H1 (cell line): ENCODE data around the gene EIF4A2. TPM values are rescaled to one million over a fixed set of nuclear protein-coding genes. Genes with fewer than 3 reads are reported as not detected.

Experiments used
- CTCF ChIA-PET: fragments of 300-600 bp; sonication (Branson Sonifier 250); formaldehyde crosslinking; loops from one replicate; lab custom pipeline; 2021; ENCODE audit not compliant: partially characterized antibody; lab: Charles Lee
- POLR2A ChIA-PET: fragments of 300-600 bp; sonication (Branson Sonifier 250); formaldehyde crosslinking; loops from one replicate; lab custom pipeline; 2021; ENCODE audit warnings: inconsistent platforms; ENCODE audit not compliant: partially characterized antibody; lab: Charles Lee
- DNase-seq, 2 experiments: peaks; one replicate each; pipeline versions ENCODE4 v3.0.0 to v3.0.0-alpha.2; 2010 to 2022; ENCODE audit warnings: low spot score in 2 of 2, low read depth in 1 of 2, mixed read lengths in 1 of 2
- FAIRE-seq: peaks from 2 replicates; lab custom pipeline; 2011; peaks lifted over from hg19 to GRCh38; lab: Jason Lieb, UNC
- H2AFZ ChIP-seq: 2 replicates; pipeline ENCODE4 v1.8.1; 2012; ENCODE audit warnings: low read length, inconsistent platforms
- H2AK5ac ChIP-seq: 2 replicates; pipeline ENCODE4 v1.6.1; 2013; ENCODE audit warnings: low read depth, low read length
- H2BK120ac ChIP-seq: replicated peaks from 2 replicates; pipeline ENCODE3; 2013; ENCODE audit warnings: low read depth, low read length, inconsistent platforms
- H2BK12ac ChIP-seq: 2 replicates; pipeline ENCODE4 v1.6.1; 2013; ENCODE audit warnings: low read depth, low read length
- H2BK15ac ChIP-seq: 2 replicates; pipeline ENCODE4 v1.6.1; 2013; ENCODE audit warnings: low read length
- H2BK20ac ChIP-seq: 2 replicates; pipeline ENCODE4 v1.6.1; 2013; ENCODE audit warnings: low read length
- H2BK5ac ChIP-seq: 2 replicates; pipeline ENCODE4 v1.6.1; 2013; ENCODE audit warnings: low read depth, low read length
- H3K14ac ChIP-seq: 2 replicates; pipeline ENCODE4 v1.6.1; 2013; ENCODE audit warnings: inconsistent platforms; ENCODE audit not compliant: insufficient read length
- H3K18ac ChIP-seq: 2 replicates; pipeline ENCODE4 v1.6.1; 2013; ENCODE audit warnings: low read length; ENCODE audit errors: extremely low read depth
- H3K23ac ChIP-seq: 2 replicates; pipeline ENCODE4 v1.6.1; 2013; ENCODE audit warnings: inconsistent platforms; ENCODE audit not compliant: insufficient read length
- H3K23me2 ChIP-seq: 2 replicates; pipeline ENCODE4 v1.6.1; 2013; ENCODE audit warnings: low read depth, low read length
- H3K27ac ChIP-seq: 2 replicates; pipeline ENCODE4 v1.6.1; 2011; ENCODE audit warnings: low read depth, low read length, inconsistent platforms
- H3K27me3 ChIP-seq, 4 experiments: replicated peaks in 1 of 4; 1 replicate in 1 of 4; 2 replicates in 3 of 4; pipeline versions ENCODE4 v1.6.1 to v1.8.1; 2011 to 2013; ENCODE audit warnings: low read length in 3 of 4, mild to moderate bottlenecking in 3 of 4, inconsistent platforms in 2 of 4, mixed read lengths in 2 of 4, moderate library complexity in 1 of 4; ENCODE audit not compliant: control insufficient read depth in 3 of 4, insufficient read depth in 3 of 4; ENCODE audit errors: extremely low read depth in 1 of 4
- H3K36me3 ChIP-seq, 4 experiments: 2 replicates each; pipeline versions ENCODE4 v1.6.1 to v1.8.1; 2011 to 2013; ENCODE audit warnings: mild to moderate bottlenecking in 4 of 4, low read length in 3 of 4, moderate library complexity in 2 of 4, control low read depth in 1 of 4, inconsistent platforms in 1 of 4; ENCODE audit not compliant: insufficient read depth in 4 of 4, control insufficient read depth in 2 of 4
- H3K4ac ChIP-seq: replicated peaks from 2 replicates; pipeline ENCODE3; 2013; ENCODE audit warnings: low read length, low read depth, mixed read lengths, inconsistent platforms; ENCODE audit not compliant: insufficient read length
- H3K4me1 ChIP-seq, 4 experiments: replicated peaks in 1 of 4; 1 replicate in 1 of 4; 2 replicates in 3 of 4; pipeline versions ENCODE4 v1.6.1 to v1.8.1; 2011 to 2013; ENCODE audit warnings: low read length in 3 of 4, inconsistent platforms in 2 of 4, mixed read lengths in 1 of 4; ENCODE audit not compliant: insufficient read depth in 4 of 4, control insufficient read depth in 3 of 4
- H3K4me2 ChIP-seq, 2 experiments: 2 replicates each; pipeline versions ENCODE4 v1.6.1 to v1.8.1; 2011 to 2013; ENCODE audit warnings: low read depth in 2 of 2, low read length in 2 of 2, control low read depth in 1 of 2, inconsistent platforms in 1 of 2, mild to moderate bottlenecking in 1 of 2; ENCODE audit not compliant: insufficient read depth in 1 of 2
- H3K4me3 ChIP-seq, 4 experiments: fragments of 200-600, 300-600 bp in 1 of 4; sonication (generic), shearing (Covaris generic), sonication (Bioruptor Twin) in 1 of 4; 2 replicates each; pipeline versions ENCODE4 v1.5.1 to v1.8.1; 2011 to 2016; ENCODE audit warnings: low read length in 4 of 4, low read depth in 3 of 4, control low read depth in 2 of 4, inconsistent platforms in 2 of 4, mild to moderate bottlenecking in 2 of 4, mixed read lengths in 1 of 4, moderate library complexity in 1 of 4; ENCODE audit not compliant: insufficient read depth in 2 of 4; ENCODE audit errors: extremely low read depth in 1 of 4
- H3K56ac ChIP-seq: replicated peaks from 2 replicates; pipeline ENCODE3; 2013; ENCODE audit warnings: low read depth, mild to moderate bottlenecking, mixed read lengths, low read length, inconsistent platforms; ENCODE audit not compliant: insufficient read length
- H3K79me1 ChIP-seq: 2 replicates; pipeline ENCODE4 v1.6.1; 2013; ENCODE audit warnings: low read depth, low read length, control low read depth
- H3K79me2 ChIP-seq, 2 experiments: 2 replicates each; pipeline versions ENCODE4 v1.6.1 to v1.8.1; 2012 to 2013; ENCODE audit warnings: low read length in 2 of 2, mild to moderate bottlenecking in 2 of 2, inconsistent platforms in 1 of 2; ENCODE audit not compliant: insufficient read depth in 2 of 2, control insufficient read depth in 1 of 2
- H3K9ac ChIP-seq, 4 experiments: replicated peaks in 1 of 4; 1 replicate in 1 of 4; 2 replicates in 3 of 4; pipeline versions ENCODE4 v1.6.1 to v1.8.1; 2011 to 2013; ENCODE audit warnings: low read depth in 3 of 4, low read length in 3 of 4, control low read depth in 2 of 4, mild to moderate bottlenecking in 2 of 4, moderate library complexity in 2 of 4, inconsistent platforms in 1 of 4; ENCODE audit errors: extremely low read depth in 1 of 4
- H3K9me3 ChIP-seq, 2 experiments: 2 replicates each; pipeline versions ENCODE4 v1.6.1 to v1.8.1; 2012 to 2013; ENCODE audit warnings: mild to moderate bottlenecking in 2 of 2, moderate library complexity in 2 of 2, control low read depth in 1 of 2, inconsistent platforms in 1 of 2, low read depth in 1 of 2, low read length in 1 of 2, mixed read lengths in 1 of 2; ENCODE audit not compliant: insufficient read depth in 2 of 2
- H4K20me1 ChIP-seq, 2 experiments: replicated peaks in 1 of 2; 2 replicates each; pipeline versions ENCODE3 to v1.8.1; 2011 to 2013; ENCODE audit warnings: inconsistent platforms in 2 of 2, low read length in 2 of 2, mild to moderate bottlenecking in 1 of 2; ENCODE audit not compliant: insufficient read depth in 2 of 2, control insufficient read depth in 1 of 2
- H4K5ac ChIP-seq: 2 replicates; pipeline ENCODE4 v1.6.1; 2013; ENCODE audit warnings: low read length, low read depth, mixed read lengths, inconsistent platforms; ENCODE audit not compliant: insufficient read length
- H4K8ac ChIP-seq: 2 replicates; pipeline ENCODE4 v1.8.0; 2013; ENCODE audit warnings: mild to moderate bottlenecking, moderate library complexity, low read length, inconsistent platforms; ENCODE audit not compliant: insufficient read depth; ENCODE audit errors: extremely low read depth
- H4K91ac ChIP-seq: replicated peaks from 2 replicates; pipeline ENCODE3; 2013; ENCODE audit warnings: low read length, mixed read lengths, inconsistent platforms; ENCODE audit not compliant: insufficient read length
- BCL11A ChIP-seq, 2 experiments: IDR thresholded peaks; one replicate each; pipeline ENCODE4 v1.6.1; 2011; ENCODE audit warnings: low read depth in 2 of 2, low read length in 2 of 2, mild to moderate bottlenecking in 2 of 2
- BRCA1 ChIP-seq: IDR thresholded peaks from 2 replicates; pipeline ENCODE4 v1.6.1; 2012; ENCODE audit warnings: low read depth, low read length, improper control_type of control experiment
- CBX5 ChIP-seq: fragments of 300-800, 300-1000 bp; sonication (generic); IDR thresholded peaks from 2 replicates; pipeline ENCODE4 v1.7.1; 2016; ENCODE audit warnings: antibody characterized with exemption, low read length, low read depth
- CHD1 ChIP-seq: IDR thresholded peaks from 2 replicates; pipeline ENCODE4 v1.6.1; 2012; ENCODE audit warnings: low read depth, low read length, improper control_type of control experiment
- CHD2 ChIP-seq: IDR thresholded peaks from 2 replicates; pipeline ENCODE4 v1.6.1; 2012; ENCODE audit warnings: low read length, improper control_type of control experiment
- EP300 ChIP-seq, 2 experiments: IDR thresholded peaks; 1 replicate in 1 of 2; 2 replicates in 1 of 2; pipeline ENCODE4 v1.6.1; 2011 to 2012; ENCODE audit warnings: low read depth in 2 of 2, low read length in 2 of 2, mild to moderate bottlenecking in 2 of 2, borderline replicate concordance in 1 of 2, inconsistent platforms in 1 of 2, moderate library complexity in 1 of 2
- EZH2 ChIP-seq: fragments of 200-600 bp; sonication (generic); IDR thresholded peaks from 2 replicates; pipeline ENCODE4 v1.7.1; 2012; ENCODE audit warnings: low read depth, mild to moderate bottlenecking, moderate library complexity, low read length, inconsistent platforms; ENCODE audit not compliant: severe bottlenecking
- FOSL1 ChIP-seq: IDR thresholded peaks from 2 replicates; pipeline ENCODE4 v1.6.1; 2011; ENCODE audit warnings: mild to moderate bottlenecking, low read depth, low read length, moderate library complexity; ENCODE audit not compliant: insufficient read depth
- KDM5A ChIP-seq: fragments of 200-600 bp; IDR thresholded peaks from 2 replicates; pipeline ENCODE4 v1.7.1; 2012; ENCODE audit warnings: mild to moderate bottlenecking, low read length, inconsistent platforms, mixed read lengths
- PHF8 ChIP-seq: fragments of 200-600 bp; sonication (generic); conservative IDR thresholded peaks from 2 replicates; pipeline ENCODE4 v1.7.1; 2012; ENCODE audit warnings: low read depth, mild to moderate bottlenecking, inconsistent platforms, low read length, moderate library complexity
- RFX5 ChIP-seq: IDR thresholded peaks from 2 replicates; pipeline ENCODE4 v1.6.1; 2011; ENCODE audit warnings: low read depth, low read length, improper control_type of control experiment, borderline replicate concordance
- RXRA ChIP-seq: IDR thresholded peaks from 2 replicates; pipeline ENCODE4 v1.6.1; 2011; ENCODE audit warnings: low read depth, mild to moderate bottlenecking, low read length, moderate library complexity; ENCODE audit not compliant: insufficient read depth
- SP2 ChIP-seq: IDR thresholded peaks from 2 replicates; pipeline ENCODE4 v1.6.1; 2012; ENCODE audit warnings: mild to moderate bottlenecking, low read length, inconsistent platforms
- SP4 ChIP-seq: IDR thresholded peaks from 2 replicates; pipeline ENCODE4 v1.6.1; 2012; ENCODE audit warnings: low read length, inconsistent platforms
- SUZ12 ChIP-seq: fragments of 200-600 bp; sonication (generic); IDR thresholded peaks from 2 replicates; pipeline ENCODE4 v1.6.1; 2012; ENCODE audit warnings: mild to moderate bottlenecking, inconsistent platforms, low read length, moderate library complexity, mixed read lengths
- WGBS, 2 experiments: shearing (Covaris generic) in 1 of 2; methylation state at CpG; one replicate each; pipeline versions ENCODE4 v1.1.6 to v1.1.7; 2013 to 2015; ENCODE audit warnings: low lambda C conversion rate in 2 of 2, mixed read lengths in 2 of 2, inconsistent platforms in 1 of 2, low coverage in 1 of 2, missing lambda C conversion rate in 1 of 2; ENCODE audit not compliant: insufficient replicate concordance in 2 of 2, insufficient coverage in 1 of 2, insufficient read length in 1 of 2; ENCODE audit errors: extremely low coverage in 1 of 2, missing lambda C conversion rate in 1 of 2; 5-methylcytosine and 5-hydroxymethylcytosine counted together
- polyA plus RNA-seq, 7 experiments: library from polyadenylated mRNA; depleted of rRNA in 3 of 7; stranded (reverse) in 5 of 7; unstranded in 2 of 7; fragments of >200 nt in 5 of 7; fragments of 200-250 nt in 2 of 7; gene quantifications; 1 replicate in 5 of 7; 2 replicates in 1 of 7; 4 replicates in 1 of 7; pipeline versions ENCODE4 v1.2.1 to v1.2.3, GENCODE V29; 2011 to 2013; ENCODE audit warnings: missing spikeins in 2 of 7, mixed read lengths in 2 of 7
- total RNA-seq: library from RNA; stranded (reverse); fragmentation: NEBNext Ultra II Directional; extraction: Animal tissue kit (Norgen Biotek cat#: 25700); gene quantifications from 2 replicates; pipeline ENCODE4 v1.2.1, GENCODE V29; 2021

EIF4A2 gene
- total and polyA plus RNA-seq, 2 of the 8 experiments (the other 6 are each of a cell fraction or from before 2014, with no cell fraction given), result 527 to 604 TPM

- Histone ChIP-seq H2BK5ac (no peak overlapping the region), H2BK12ac (no peak overlapping the region), H3K56ac (no peak overlapping the region), H3K4me3 (no peak overlapping the region), H4K5ac (no peak overlapping the region), H4K91ac (no peak overlapping the region), H4K20me1 (peaks cover 2% of the 10 kb centered on the region in 2 experiments), H3K9ac (no peak overlapping the region), H3K36me3 (peaks cover 17 to 91% (median 61%) of the 10 kb centered on the region in 4 experiments), H4K8ac (no peak overlapping the region), H3K79me1 (peaks cover 2% of the 10 kb centered on the region; the same call in 1 of the 2 replicates), H3K9me3 (no peaks in the 10 kb centered on the region), H2BK20ac (no peak overlapping the region), H3K4me1 (peaks cover 0 to 6% (median 0%) of the 10 kb centered on the region in 4 experiments; a peak in 1 of 7 replicates), H3K4ac (no peak overlapping the region), H3K14ac (no peak overlapping the region), H2AFZ (no peak overlapping the region), H2BK120ac (no peak overlapping the region), H2AK5ac (no peak overlapping the region), H3K23ac (no peak overlapping the region), H3K27ac (no peak overlapping the region), H3K27me3 (no peaks in the 10 kb centered on the region), H3K18ac (no peak overlapping the region), H3K23me2 (no peaks in the 10 kb centered on the region), H2BK15ac (no peak overlapping the region), H3K79me2 (peaks cover 0 to 12% of the 10 kb centered on the region in 2 experiments; a peak in 2 of 4 replicates), H3K4me2 (no peak overlapping the region)
- FAIRE-seq (no peak), DNase-seq (no peak)
- POLR2A ChIA-PET, result interaction anchor here (1.0 to 12.4 kb wide), 3 partner anchors 10 to 35 kb away, joined by 3 to 166 read pairs (median 103); partner anchors contain the start of gene EIF4A2
- WGBS, 2 experiments, result 91% methylated on average over 1 of the region's 1 CpG; no CpG with 5 or more reads in 1 of the 2 experiments
- CTCF ChIA-PET, result interaction anchor here (0.7 to 1.8 kb wide), 4 partner anchors 21 to 209 kb away, joined by 3 to 4 read pairs (median 4); no protein-coding TSS in a partner anchor
- no peak for TF ChIP-seq CHD1
- no peak for TF ChIP-seq FOSL1
- no peak for TF ChIP-seq SP2
- no peak for TF ChIP-seq EZH2
- no peak for TF ChIP-seq CHD2
- no peak for TF ChIP-seq RFX5
- no peak for TF ChIP-seq BRCA1
- no peak for TF ChIP-seq KDM5A
- no peak for TF ChIP-seq SUZ12
- no peak for TF ChIP-seq BCL11A (IDR thresholded peaks at IDR 0.05; ENCODE audit: low read depth in 2 of 2, low read length in 2 of 2)
- TF ChIP-seq EP300 (IDR thresholded peaks at IDR 0.05; ENCODE audit: borderline replicate concordance in 1 of 2, low read depth in 2 of 2, low read length in 2 of 2), result no peak
- no peak for TF ChIP-seq RXRA
- no peak for TF ChIP-seq PHF8
- TF ChIP-seq SP4, result no peak
- no peak for TF ChIP-seq CBX5
Measured at GRCh38 chr3:186800285-186800684, 16.9 kb downstream of the EIF4A2 start.
